Measurements from ENCODE around the gene SARDH.
"Not testable (repeated sequence)": the region's sequence is repeated elsewhere in the genome, so short reads cannot be mapped to it uniquely, and the experiment has no call there.

Gene SARDH

DNA sequence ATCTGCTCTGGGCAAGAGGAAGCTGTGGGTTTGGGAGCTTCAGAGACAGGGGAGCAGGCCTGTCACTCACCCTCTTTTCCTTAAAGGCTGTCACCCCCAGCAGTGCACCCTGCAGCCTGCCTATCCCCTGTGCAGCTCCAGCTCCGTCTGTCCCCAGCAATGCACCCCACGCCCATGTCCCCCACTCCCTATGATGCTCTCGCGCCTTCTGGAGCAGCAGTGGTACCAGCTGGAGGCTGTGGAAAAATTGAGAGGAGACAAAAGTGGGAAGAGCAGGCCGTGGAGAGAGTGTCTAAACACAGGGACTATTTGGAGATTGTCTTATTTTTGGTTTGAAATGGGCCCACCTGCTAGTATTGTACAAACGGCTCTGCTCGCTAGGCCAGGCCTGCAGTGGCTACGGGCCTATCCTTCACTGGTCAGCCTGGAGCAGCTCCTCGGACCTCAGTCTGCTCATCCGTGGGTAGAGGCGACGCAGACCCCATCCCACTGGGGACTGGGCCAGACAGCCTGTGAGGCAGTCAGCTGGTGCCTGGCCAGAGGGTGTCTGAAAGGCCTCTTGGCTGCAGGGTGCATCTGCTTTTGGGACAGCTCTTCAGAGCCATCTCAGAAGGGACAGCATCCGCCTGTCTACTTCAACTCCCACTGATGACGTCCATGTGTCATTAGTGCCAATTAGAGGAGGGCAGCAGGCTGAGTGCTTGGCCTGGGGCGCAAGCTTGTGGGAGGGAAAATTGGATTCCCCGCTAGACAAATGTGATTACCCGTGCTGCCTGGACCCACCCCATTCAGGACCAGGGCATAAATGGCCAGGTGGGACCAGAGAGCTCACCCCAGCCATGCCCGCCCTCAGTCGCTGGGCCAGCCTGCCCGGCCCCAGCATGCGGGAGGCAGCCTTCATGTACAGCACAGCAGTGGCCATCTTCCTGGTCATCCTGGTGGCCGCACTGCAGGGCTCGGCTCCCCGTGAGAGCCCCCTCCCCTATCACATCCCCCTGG is 102.3 kb downstream of the SARDH start, which contains the start of gene DBH:
TSS of gene DBH (plus strand) at position 831 of the 999 bp plus-strand sequence. CDS start at position 840, 9 bp downstream.
- no peak within 1 kb of the TSS for H3K27ac ChIP-seq (ENCODE audit: low read depth, low read length)

DNA sequence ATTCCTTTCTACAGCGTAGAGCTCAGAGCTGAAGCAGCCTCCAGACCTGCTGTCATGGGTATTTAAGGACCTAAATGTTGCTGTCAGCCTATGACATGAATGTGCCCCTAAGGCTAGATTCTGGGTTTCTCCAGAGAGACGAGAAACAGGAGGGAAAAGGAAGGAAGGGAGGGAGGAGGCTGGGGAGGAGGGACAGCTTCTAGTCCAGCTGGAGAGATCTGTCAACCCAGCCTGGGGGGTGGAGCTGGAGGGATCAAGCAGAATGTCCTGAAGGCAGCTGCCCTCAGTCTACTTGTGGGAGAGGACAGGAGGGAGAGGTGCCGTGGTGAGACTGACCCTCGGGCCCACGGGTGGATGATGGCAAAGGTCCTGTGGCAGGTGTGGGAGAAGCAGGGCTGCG is 103.1 kb downstream of the SARDH start:
- Histone ChIP-seq H3K36me3 (ENCODE audit: control insufficient read depth, insufficient read depth, low read length) (no peaks in the 10 kb centered on the region), H3K9ac (ENCODE audit: low read length) (no peak overlapping the region), H3K27ac (ENCODE audit: low read depth, low read length) (no peak overlapping the region), H3K4me3 (ENCODE audit: low read length) (no peak overlapping the region), H3K4me1 (ENCODE audit: control insufficient read depth, insufficient read depth, low read length) (no peaks in the 10 kb centered on the region), H3K27me3 (ENCODE audit: control insufficient read depth, insufficient read depth, low read length) (no peaks in the 10 kb centered on the region)

More for the DNA sequence above, 102.3 kb downstream of the SARDH start, which contains the start of gene DBH:
- no peak within 1 kb of the TSS for H3K9ac ChIP-seq (ENCODE audit: low read length)
- no peak within 1 kb of the TSS for H3K4me3 ChIP-seq (ENCODE audit: low read length)
- no peaks in the 10 kb centered on the region for H3K36me3 ChIP-seq (ENCODE audit: control insufficient read depth, insufficient read depth, low read length)
- no peaks in the 10 kb centered on the region for H3K27me3 ChIP-seq (ENCODE audit: control insufficient read depth, insufficient read depth, low read length)
- no peaks in the 10 kb centered on the region for H3K4me1 ChIP-seq (ENCODE audit: control insufficient read depth, insufficient read depth, low read length)

DNA sequence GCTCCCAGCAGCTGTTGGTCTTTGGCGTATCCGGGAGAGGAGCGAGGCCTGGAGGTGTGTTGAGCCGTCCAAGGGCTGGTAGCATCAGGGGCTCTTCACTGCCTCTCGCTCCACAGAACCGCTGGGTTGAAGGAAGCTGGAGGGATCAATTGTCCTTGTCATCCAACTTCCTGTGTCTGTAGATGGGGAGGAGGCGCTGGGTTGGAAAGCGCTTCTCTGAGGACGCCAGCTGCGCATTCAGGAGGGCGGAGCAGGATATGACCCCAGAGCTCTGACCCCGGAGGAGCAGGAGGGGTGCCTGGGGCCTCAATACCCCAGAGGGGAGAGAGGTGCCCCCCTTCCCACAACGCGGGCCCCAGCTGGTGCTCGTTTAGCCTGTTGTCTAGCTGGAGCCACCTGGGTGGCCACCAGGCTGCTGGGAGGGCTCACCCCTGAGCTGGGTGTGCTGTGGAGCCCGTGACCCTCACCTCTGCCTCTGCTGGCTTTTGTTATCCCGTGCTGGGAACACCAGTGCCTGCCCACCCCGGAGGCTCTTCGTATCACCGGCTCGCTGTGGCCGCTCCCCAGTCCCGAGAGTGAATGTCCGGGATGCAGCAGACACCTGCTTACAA is 104.0 kb downstream of the SARDH start:
- Histone ChIP-seq H3K36me3 (ENCODE audit: control insufficient read depth, insufficient read depth, low read length) (no peaks in the 10 kb centered on the region), H3K9ac (ENCODE audit: low read length) (no peak overlapping the region), H3K4me1 (ENCODE audit: control insufficient read depth, insufficient read depth, low read length) (no peaks in the 10 kb centered on the region), H3K4me3 (ENCODE audit: low read length) (no peak overlapping the region), H3K27me3 (ENCODE audit: control insufficient read depth, insufficient read depth, low read length) (no peaks in the 10 kb centered on the region), H3K27ac (ENCODE audit: low read depth, low read length) (no peak overlapping the region)

DNA sequence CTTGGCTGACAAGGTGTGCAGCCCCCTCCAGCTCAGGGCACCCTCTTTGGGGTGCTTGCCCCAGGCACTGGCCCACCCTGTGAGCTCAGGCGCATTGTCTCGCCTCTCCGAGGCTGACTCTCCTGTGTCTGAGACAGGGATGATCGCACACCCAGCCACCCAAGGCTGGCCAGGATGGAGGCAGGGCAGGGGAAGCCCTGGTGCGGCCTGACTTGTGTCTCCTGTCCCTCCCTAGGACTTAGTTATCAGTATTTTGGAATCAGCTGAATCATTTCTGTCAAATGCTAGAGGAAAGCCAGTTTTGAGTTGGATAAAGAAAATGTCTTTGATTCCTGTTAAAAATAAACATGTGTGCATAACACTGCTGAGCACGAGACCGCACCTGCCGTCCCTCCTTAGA is 104.5 kb downstream of the SARDH start:
- no peak overlapping the region for H3K4me3 ChIP-seq (ENCODE audit: low read length)

DNA sequence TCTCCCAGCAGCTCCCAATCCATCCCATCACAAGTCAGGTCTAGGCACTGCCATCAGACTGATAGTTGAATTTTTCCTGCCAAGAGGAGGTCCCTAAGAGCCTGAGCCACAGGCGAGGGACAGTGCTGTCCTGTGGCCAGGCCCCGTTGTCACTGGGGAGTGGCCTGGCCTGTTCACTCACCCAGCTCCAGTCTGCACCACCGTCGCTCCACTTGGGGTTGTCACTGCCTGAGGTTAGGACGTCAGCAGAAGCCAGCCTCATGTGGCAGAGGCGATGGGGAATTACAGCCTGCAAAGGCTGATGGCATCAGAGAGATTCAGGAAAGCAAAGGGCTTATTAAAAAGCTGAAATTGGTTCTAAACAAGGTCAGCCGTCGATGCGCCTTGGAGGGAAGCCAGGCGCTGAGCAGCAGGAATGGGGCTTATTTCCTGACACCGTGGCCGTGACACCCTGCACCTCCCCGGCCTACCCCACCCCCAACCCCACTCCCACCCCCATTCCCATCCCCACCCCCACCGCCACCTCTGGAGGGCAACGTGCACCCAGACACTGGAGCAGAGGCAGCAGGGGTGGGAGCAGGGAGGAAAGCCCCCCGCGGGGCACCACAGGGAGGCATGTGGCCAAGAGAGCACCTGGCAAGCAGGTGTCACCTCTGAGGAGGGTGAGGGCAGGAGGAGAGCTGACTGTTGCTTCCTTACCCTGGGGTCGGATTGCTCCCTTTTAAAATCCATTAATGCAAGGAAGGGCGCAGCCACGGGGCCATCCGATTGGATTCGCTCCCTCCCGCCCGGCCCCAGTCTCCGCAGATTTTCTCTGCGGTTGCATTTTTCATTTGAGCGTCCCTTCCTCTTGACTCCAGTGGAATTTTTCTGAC is 105.1 kb downstream of the SARDH start:
- H3K36me3 ChIP-seq (ENCODE audit: control insufficient read depth, insufficient read depth, low read length), result no peaks in the 10 kb centered on the region
- no peak overlapping the region for H3K9ac ChIP-seq (ENCODE audit: low read length)
- H3K27me3 ChIP-seq (ENCODE audit: control insufficient read depth, insufficient read depth, low read length), result no peaks in the 10 kb centered on the region
- no peaks in the 10 kb centered on the region for H3K4me1 ChIP-seq (ENCODE audit: control insufficient read depth, insufficient read depth, low read length)
- no peak overlapping the region for H3K4me3 ChIP-seq (ENCODE audit: low read length)
- H3K27ac ChIP-seq (ENCODE audit: low read depth, low read length), result no peak overlapping the region

More for the DNA sequence above, 104.5 kb downstream of the SARDH start:
- no peaks in the 10 kb centered on the region for H3K27me3 ChIP-seq (ENCODE audit: control insufficient read depth, insufficient read depth, low read length)
- H3K27ac ChIP-seq (ENCODE audit: low read depth, low read length), result no peak overlapping the region
- H3K36me3 ChIP-seq (ENCODE audit: control insufficient read depth, insufficient read depth, low read length), result no peaks in the 10 kb centered on the region
- H3K9ac ChIP-seq (ENCODE audit: low read length), result no peak overlapping the region
- no peaks in the 10 kb centered on the region for H3K4me1 ChIP-seq (ENCODE audit: control insufficient read depth, insufficient read depth, low read length)

DNA sequence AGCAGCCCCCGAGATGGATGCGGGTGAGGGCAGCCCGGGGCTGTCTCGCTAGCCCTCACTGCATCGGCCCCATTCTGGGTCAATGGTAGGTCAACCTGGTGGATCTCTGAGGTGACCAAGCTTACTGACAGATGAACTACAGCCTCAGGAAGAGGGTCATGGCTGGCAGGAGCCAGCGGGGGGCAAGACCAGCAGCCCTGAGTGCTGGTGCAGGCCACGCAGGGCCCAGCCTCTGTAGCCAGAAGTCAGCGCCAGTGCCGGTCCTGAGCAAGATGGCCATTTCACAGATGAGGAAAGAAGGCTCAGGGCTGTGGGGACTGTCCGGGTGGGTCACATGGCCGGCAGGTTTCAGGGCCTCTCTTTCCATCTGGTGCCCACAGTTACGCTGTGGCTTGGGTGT is 107.0 kb downstream of the SARDH start:
- no peak overlapping the region for H3K27ac ChIP-seq (ENCODE audit: low read depth, low read length)
- H3K4me1 ChIP-seq (ENCODE audit: control insufficient read depth, insufficient read depth, low read length), result no peaks in the 10 kb centered on the region
- H3K9ac ChIP-seq (ENCODE audit: low read length), result no peak overlapping the region
- H3K27me3 ChIP-seq (ENCODE audit: control insufficient read depth, insufficient read depth, low read length), result no peaks in the 10 kb centered on the region
- no peak overlapping the region for H3K4me3 ChIP-seq (ENCODE audit: low read length)
- no peaks in the 10 kb centered on the region for H3K36me3 ChIP-seq (ENCODE audit: control insufficient read depth, insufficient read depth, low read length)

DNA sequence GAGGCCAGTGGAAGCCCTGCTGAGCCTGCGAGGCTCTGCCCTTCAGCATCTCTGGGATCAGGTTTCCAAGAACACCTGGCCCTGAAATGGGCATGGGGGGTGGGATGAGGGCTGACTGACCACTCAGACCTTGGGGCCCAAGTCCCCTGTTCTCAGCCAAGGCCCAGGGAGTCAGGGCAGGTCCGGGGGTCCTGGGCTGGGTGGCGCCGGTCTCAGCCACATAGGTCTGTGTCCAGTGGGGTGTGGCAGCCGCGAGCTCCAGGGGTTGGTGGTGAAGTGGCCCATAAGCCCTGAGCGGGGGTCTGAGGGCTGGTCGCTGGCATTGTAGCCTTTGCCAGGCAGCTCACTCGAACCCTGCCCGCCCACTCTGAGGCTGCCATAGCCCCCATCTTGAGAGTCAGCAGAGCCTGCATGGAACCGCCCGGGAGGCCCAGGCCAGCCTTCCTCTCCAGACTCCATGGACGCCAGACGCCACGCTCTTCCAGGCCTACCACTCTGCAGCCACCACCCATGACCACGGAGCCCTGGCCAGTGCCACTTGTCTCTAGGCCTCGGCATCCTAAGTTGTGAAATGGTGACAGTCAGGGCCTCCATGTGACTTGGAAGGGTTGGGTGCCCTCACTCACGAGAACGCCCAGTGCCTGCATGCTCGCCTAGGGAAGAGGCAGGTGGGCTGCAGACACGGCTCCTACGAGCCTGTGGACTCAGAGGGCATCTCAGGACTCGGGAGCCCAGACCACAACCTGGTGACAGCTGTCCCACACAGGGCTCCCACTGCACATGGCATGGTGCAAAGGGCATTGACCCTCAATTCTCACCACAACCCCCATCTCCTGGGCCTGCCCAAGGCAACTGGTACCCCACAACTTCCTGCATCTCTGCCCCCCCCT is 108.7 kb downstream of the SARDH start:
- Histone ChIP-seq H3K27me3 (ENCODE audit: control insufficient read depth, insufficient read depth, low read length) (no peaks in the 10 kb centered on the region), H3K36me3 (ENCODE audit: control insufficient read depth, insufficient read depth, low read length) (no peaks in the 10 kb centered on the region), H3K4me1 (ENCODE audit: control insufficient read depth, insufficient read depth, low read length) (no peaks in the 10 kb centered on the region), H3K9ac (ENCODE audit: low read length) (no peak overlapping the region), H3K27ac (ENCODE audit: low read depth, low read length) (no peak overlapping the region), H3K4me3 (ENCODE audit: low read length) (no peak overlapping the region)

DNA sequence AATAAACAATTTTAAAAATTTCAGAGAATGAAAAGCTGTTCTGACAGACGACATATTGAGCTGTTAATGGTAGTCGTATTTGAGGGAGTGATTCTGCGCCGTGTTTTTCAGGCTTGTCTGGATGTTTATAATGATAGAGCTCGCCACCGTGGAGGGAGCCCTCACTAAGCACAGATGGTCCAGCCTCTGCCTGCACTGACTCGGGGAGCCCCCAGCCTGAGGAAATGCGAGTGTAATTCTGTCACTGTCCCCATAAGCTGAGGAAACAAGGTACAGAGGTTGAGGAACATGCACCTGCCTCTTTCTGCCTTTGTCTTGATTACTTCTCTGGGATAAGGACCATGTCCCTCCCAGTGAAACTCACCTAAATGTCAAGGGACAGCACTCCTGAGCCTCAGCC is 109.4 kb downstream of the SARDH start:
- Histone ChIP-seq H3K36me3 (ENCODE audit: control insufficient read depth, insufficient read depth, low read length) (no peaks in the 10 kb centered on the region), H3K27ac (ENCODE audit: low read depth, low read length) (no peak overlapping the region), H3K9ac (ENCODE audit: low read length) (no peak overlapping the region), H3K4me3 (ENCODE audit: low read length) (no peak overlapping the region), H3K4me1 (ENCODE audit: control insufficient read depth, insufficient read depth, low read length) (no peaks in the 10 kb centered on the region), H3K27me3 (ENCODE audit: control insufficient read depth, insufficient read depth, low read length) (no peaks in the 10 kb centered on the region)

DNA sequence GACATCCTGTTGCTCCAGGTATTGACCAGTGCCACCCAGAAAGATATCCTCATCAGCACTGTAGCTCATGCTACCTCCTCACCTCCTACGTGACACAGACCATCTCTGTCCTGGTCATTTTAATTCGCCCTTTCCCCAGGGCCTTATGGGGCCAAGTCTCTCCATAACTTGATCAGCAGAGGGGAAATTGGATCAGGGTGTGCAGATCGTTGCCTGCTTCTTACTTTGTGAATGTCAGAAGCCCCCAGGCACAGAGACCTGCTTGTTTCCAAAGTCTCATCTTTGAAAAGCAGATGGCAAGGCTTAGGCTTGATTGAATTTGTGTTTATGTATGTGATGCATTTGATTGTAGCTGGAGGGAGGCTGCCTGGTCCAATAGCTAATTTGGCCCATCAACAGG is 110.8 kb downstream of the SARDH start:
- Histone ChIP-seq H3K27me3 (ENCODE audit: control insufficient read depth, insufficient read depth, low read length) (no peaks in the 10 kb centered on the region), H3K27ac (ENCODE audit: low read depth, low read length) (no peak overlapping the region), H3K4me1 (ENCODE audit: control insufficient read depth, insufficient read depth, low read length) (no peaks in the 10 kb centered on the region), H3K4me3 (ENCODE audit: low read length) (no peak overlapping the region), H3K36me3 (ENCODE audit: control insufficient read depth, insufficient read depth, low read length) (no peaks in the 10 kb centered on the region), H3K9ac (ENCODE audit: low read length) (no peak overlapping the region)

DNA sequence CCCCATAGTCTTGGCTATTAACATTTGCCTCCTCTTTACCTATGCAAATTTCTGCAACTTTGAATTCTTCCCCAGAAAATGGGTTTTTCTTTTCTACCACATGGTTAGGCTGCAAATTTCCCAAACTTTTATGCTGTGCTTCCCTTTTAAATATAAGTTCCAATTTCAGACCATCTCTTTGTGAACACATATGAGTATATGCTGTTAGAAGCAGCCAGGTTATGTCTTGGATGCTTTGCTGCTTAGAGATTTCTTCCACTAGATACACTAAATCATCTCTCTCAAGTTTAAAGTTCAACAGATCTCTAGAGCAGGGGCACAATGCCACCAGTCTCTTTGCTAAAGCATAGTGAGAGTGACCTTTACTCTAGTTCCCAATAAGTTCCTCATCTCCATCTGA is 112.1 kb downstream of the SARDH start:
- not testable (repeated sequence) for H3K27me3 ChIP-seq (ENCODE audit: control insufficient read depth, insufficient read depth, low read length); H3K27ac ChIP-seq (ENCODE audit: low read depth, low read length); H3K9ac ChIP-seq (ENCODE audit: low read length); H3K4me3 ChIP-seq (ENCODE audit: low read length); H3K36me3 ChIP-seq (ENCODE audit: control insufficient read depth, insufficient read depth, low read length); H3K4me1 ChIP-seq (ENCODE audit: control insufficient read depth, insufficient read depth, low read length)

DNA sequence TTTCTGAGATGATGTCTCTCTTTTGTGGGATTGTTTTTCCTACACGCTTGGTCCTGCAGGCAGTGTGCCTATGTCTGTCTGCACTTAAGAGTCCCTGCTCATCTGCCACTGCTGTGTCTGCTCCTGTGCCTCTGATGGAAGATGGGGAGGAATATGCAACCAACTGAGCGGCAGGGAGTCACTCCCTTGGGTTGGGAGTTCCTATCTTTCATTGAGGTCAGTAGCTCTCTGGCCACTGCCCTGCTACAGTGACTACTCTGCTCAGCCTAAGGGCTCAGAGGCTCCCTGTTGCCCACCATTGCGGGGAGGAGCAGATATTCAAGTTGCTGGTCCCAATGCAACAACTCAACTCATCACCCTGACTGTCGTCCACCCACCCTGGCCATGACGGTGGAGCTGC is 115.6 kb downstream of the SARDH start:
- Histone ChIP-seq H3K27me3 (ENCODE audit: control insufficient read depth, insufficient read depth, low read length) (no peaks in the 10 kb centered on the region), H3K27ac (ENCODE audit: low read depth, low read length) (no peak overlapping the region), H3K9ac (ENCODE audit: low read length) (no peak overlapping the region), H3K4me1 (ENCODE audit: control insufficient read depth, insufficient read depth, low read length) (no peaks in the 10 kb centered on the region), H3K36me3 (ENCODE audit: control insufficient read depth, insufficient read depth, low read length) (no peaks in the 10 kb centered on the region), H3K4me3 (ENCODE audit: low read length) (no peak overlapping the region)

All from rectal smooth muscle tissue (tissue), 1 donor.